Astrocyte (in vitro differentiated cells and primary cell): ENCODE results near the gene TP53BP1.

ENCODE experiments used
- EZH2 ChIP-seq: IDR thresholded peaks from 2 replicates; pipeline ENCODE4 v1.6.1; 2012; ENCODE audit warnings: mild to moderate bottlenecking, low read length, inconsistent platforms; ENCODE audit not compliant: insufficient read depth
- TF ChIP-seq, protein P1 (sequence below): IDR thresholded peaks from 2 replicates; pipeline ENCODE4 v1.5.1; 2011; ENCODE audit warnings: low read depth, mild to moderate bottlenecking, inconsistent platforms, low read length, moderate library complexity; ENCODE audit not compliant: insufficient read depth

DNA sequence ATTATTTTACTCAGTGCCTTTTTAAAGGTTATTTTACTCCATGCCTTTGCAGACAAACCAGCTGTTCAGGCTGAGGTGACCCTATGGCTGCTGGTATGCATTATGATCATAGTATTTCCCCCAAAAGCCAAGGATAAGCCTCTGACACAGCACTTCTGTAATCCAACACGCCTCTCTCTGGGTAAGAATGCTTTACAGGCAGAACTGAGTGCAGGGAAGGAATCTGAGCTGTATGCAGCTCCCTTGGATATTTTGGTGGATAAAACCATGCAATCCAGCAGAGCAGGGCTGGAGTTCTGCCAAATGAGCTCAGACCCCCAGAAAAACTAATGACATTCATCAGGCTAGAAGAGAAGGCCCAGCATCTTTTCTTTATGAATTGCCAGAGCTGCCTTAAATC lies 12.8 kb upstream of the TP53BP1 start:
- TF ChIP-seq, protein P1, sequence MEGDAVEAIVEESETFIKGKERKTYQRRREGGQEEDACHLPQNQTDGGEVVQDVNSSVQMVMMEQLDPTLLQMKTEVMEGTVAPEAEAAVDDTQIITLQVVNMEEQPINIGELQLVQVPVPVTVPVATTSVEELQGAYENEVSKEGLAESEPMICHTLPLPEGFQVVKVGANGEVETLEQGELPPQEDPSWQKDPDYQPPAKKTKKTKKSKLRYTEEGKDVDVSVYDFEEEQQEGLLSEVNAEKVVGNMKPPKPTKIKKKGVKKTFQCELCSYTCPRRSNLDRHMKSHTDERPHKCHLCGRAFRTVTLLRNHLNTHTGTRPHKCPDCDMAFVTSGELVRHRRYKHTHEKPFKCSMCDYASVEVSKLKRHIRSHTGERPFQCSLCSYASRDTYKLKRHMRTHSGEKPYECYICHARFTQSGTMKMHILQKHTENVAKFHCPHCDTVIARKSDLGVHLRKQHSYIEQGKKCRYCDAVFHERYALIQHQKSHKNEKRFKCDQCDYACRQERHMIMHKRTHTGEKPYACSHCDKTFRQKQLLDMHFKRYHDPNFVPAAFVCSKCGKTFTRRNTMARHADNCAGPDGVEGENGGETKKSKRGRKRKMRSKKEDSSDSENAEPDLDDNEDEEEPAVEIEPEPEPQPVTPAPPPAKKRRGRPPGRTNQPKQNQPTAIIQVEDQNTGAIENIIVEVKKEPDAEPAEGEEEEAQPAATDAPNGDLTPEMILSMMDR: no peak
- TF ChIP-seq EZH2: no peak
